G401 (cell line): ENCODE measurements around the gene MAPT. TPM values are rescaled to one million over a fixed set of nuclear protein-coding genes. Genes with fewer than 3 reads are reported as not detected.

Experiments
- DNase-seq: peaks from one replicate; pipeline ENCODE4 v3.0.0-alpha.2; 2015; ENCODE audit warnings: low spot score
- in situ Hi-C: cut with HindIII; loops from 2 replicates; pipeline ENCODE4 v1.10.0; 2016; ENCODE audit warnings: low sequenced_read_pairs, mixed read lengths
- total RNA-seq: library from RNA; depleted of rRNA; stranded (reverse); fragments of >200 nt; shearing (Covaris generic); gene quantifications from 2 replicates; pipeline ENCODE4 v1.2.3, GENCODE V29; 2014; rRNA removed

The MAPT gene
- total RNA-seq, 1 experiment from 2014 or later: 0.44 TPM

- no peak for DNase-seq
- in situ Hi-C loops: no loop called here
Observed at GRCh38 chr17:46047398-46047797, 153.0 kb downstream of the MAPT start.

GRCh38 chr17:46047856-46048255 lies 153.5 kb downstream of the MAPT start:
- in situ Hi-C loops: no loop called here
- no peak for DNase-seq

- no peak for DNase-seq
- in situ Hi-C loops: no loop called here
Observed at GRCh38 chr17:46049656-46050055, 155.3 kb downstream of the MAPT start.

GRCh38 chr17:46053911-46054534 lies 159.7 kb downstream of the MAPT start:
- no peak for DNase-seq
- in situ Hi-C loops: no loop called here

DNA sequence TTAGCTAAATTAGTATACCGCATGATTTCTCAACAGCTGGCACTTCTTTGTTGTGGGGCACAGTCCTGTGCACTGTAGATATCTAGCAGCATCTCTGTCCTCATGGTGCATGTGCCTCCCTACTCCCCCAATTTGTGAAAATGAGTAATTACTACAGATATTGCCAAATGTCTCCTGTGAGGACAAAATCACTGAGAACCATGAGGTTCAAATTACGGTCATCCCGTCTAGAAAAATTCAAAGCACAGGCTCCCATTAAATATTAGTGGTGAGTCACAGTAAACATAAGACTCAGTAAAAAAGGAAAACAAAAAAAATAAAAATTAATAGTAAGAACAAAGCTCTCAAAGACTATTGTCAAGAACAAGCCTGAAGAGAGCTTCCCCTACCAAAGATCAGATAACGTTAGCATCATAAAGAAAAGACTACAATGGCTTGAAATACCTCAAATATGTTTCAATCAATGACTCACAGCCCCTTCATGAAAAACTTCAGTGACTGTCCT lies 162.5 kb downstream of the MAPT start:
- in situ Hi-C loops: no loop called here
- no peak for DNase-seq

GRCh38 chr17:46057366-46057765 lies 163.0 kb downstream of the MAPT start:
- no peak for DNase-seq
- in situ Hi-C loops: no loop called here

DNA sequence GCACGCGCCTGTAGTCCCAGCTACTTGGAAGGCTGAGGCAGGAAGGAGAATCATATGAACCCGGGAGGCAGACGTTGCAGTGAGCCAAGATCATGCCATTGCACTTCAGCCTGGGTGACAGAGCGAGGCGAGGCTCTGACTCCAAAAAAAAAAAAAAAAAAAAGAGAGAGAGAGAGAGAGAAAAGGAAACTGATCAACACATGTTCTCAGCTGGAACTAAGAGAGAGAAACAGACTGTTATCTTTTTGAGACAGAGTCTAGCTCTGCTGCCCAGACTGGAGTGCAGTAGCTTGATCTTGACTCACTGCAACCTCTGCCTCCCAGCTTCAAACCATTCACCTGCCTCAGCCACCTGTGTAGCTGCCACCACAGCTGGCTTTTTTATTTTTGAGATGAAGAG lies 165.1 kb downstream of the MAPT start:
- in situ Hi-C loops: no loop called here
- no peak for DNase-seq

GRCh38 chr17:46060461-46060860 lies 166.1 kb downstream of the MAPT start:
- no peak for DNase-seq
- in situ Hi-C loops: no loop called here

GRCh38 chr17:46061435-46061834 lies 167.1 kb downstream of the MAPT start:
- in situ Hi-C loops: no loop called here
- DNase-seq: no peak

GRCh38 chr17:46063241-46063640 lies 168.9 kb downstream of the MAPT start:
- DNase-seq: no peak
- in situ Hi-C loops: no loop called here

- in situ Hi-C loops: no loop called here
Observed at GRCh38 chr17:46064460-46064859, 170.1 kb downstream of the MAPT start.

GRCh38 chr17:46071796-46072195 lies 177.4 kb downstream of the MAPT start:
- in situ Hi-C loops: no loop called here
- no peak for DNase-seq

More at GRCh38 chr17:46064460-46064859, 170.1 kb downstream of the MAPT start:
- DNase-seq: no peak

DNA sequence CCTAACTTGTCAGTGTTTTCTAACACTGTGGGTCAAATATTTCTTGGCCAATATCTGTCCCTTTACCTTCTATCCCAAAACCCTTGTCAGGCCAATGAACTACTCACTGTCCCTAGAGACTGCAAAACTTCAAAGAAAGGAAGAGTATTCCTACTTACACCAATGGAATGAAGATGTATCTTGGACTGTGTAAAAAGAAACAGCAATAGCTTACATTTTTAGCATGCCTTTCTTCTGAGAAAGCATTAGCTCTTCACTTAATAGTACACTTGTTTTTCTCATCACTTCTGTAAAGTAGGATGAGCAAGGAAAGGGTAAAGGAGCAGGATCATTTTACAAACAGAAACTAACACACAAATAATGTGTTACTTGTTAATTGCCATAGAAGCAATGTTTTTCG lies 178.6 kb downstream of the MAPT start:
- in situ Hi-C loops: no loop called here
- DNase-seq: no peak

GRCh38 chr17:46074540-46074939 lies 180.2 kb downstream of the MAPT start:
- DNase-seq: no peak
- in situ Hi-C loops: no loop called here

Other genes starting within 250 kb of the MAPT start
- not detected in 2 replicates for gene CRHR1, start 110.2 kb upstream of the MAPT start, total RNA-seq
- not detected in 2 replicates for gene SPPL2C, start 49.7 kb upstream of the MAPT start, total RNA-seq
- gene STH, start 104.7 kb downstream of the MAPT start, total RNA-seq: not detected in 2 replicates